NCI-H510A treated with DMSO at 0.1 percent for 48 hours (cell line): ENCODE results near the gene KRTAP9-9.
"Not testable (repeated sequence)": the region's sequence is repeated elsewhere in the genome, so short reads cannot be mapped to it uniquely, and the experiment has no call there.

Experiments
- DNase-seq: peaks from one replicate; lab custom pipeline; 2025; lab: John Stamatoyannopoulos, UW

Gene KRTAP9-9

GRCh38 chr17:41265078-41265477, 9.9 kb downstream of the KRTAP9-9 start, which contains the start of gene KRTAP9-6:
Gene KRTAP9-6 (plus strand): TSS chr17:41265378. CDS start chr17:41265378, 0 bp downstream.
- DNase-seq, result no peak

GRCh38 chr17:41267711-41268110, 12.5 kb downstream of the KRTAP9-9 start:
- DNase-seq, result no peak

- not testable (repeated sequence) for DNase-seq
These were observed 16.1 kb downstream of the KRTAP9-9 start for GRCh38 chr17:41271323-41271722.

GRCh38 chr17:41271858-41272257, 16.7 kb downstream of the KRTAP9-9 start:
- DNase-seq, result no peak

GRCh38 chr17:41275648-41276190, 20.5 kb downstream of the KRTAP9-9 start, which contains the start of gene KRTAP9-7:
Gene KRTAP9-7 (plus strand): TSS chr17:41275698. CDS start chr17:41275698, 0 bp downstream.
- DNase-seq, result not testable (repeated sequence)

GRCh38 chr17:41278176-41278955, 23.2 kb downstream of the KRTAP9-9 start:
- DNase-seq, result no peak

- DNase-seq, result no peak
These were observed 28.9 kb downstream of the KRTAP9-9 start for GRCh38 chr17:41284043-41284442.

- DNase-seq, result no peak
These were observed 29.4 kb downstream of the KRTAP9-9 start for GRCh38 chr17:41284546-41284945.

GRCh38 chr17:41287050-41287449, 31.9 kb downstream of the KRTAP9-9 start:
- no peak for DNase-seq

- no peak for DNase-seq
These were observed 38.8 kb downstream of the KRTAP9-9 start for GRCh38 chr17:41294016-41294415.

GRCh38 chr17:41296846-41297245, 41.7 kb downstream of the KRTAP9-9 start:
- no peak for DNase-seq

GRCh38 chr17:41298458-41299135, 43.4 kb downstream of the KRTAP9-9 start:
- DNase-seq, result no peak

GRCh38 chr17:41301204-41301790, 46.1 kb downstream of the KRTAP9-9 start:
- peak; percentile 9 for DNase-seq

GRCh38 chr17:41301916-41302901, 47.0 kb downstream of the KRTAP9-9 start, which contains the start of gene KRTAP29-1:
Gene KRTAP29-1 (minus strand): TSS chr17:41302851. CDS start chr17:41302851, 0 bp downstream.
- no peak for DNase-seq

GRCh38 chr17:41302981-41303380, 47.8 kb downstream of the KRTAP9-9 start:
- no peak for DNase-seq

GRCh38 chr17:41304091-41304490, 48.9 kb downstream of the KRTAP9-9 start:
- no peak for DNase-seq
